Suprapubic skin (tissue), 3 donors: Measurements from ENCODE around the gene ADM.

Experiments used
- CTCF ChIP-seq, 2 donors: fragments of 200-600 bp in 1 of 2; fragments of 450-650 bp in 1 of 2; sonication (generic) in 1 of 2; IDR thresholded peaks; one replicate each; pipeline ENCODE4 v1.5.1; 2016 to 2019; ENCODE audit warnings: antibody characterized with exemption in 2 of 2, mild to moderate bottlenecking in 1 of 2, moderate library complexity in 1 of 2
- POLR2A ChIP-seq, 2 donors: fragments of 450-650 bp; IDR thresholded peaks; one replicate each; pipeline ENCODE4 v1.6.1; 2017; ENCODE audit warnings: antibody characterized with exemption in 2 of 2, mild to moderate bottlenecking in 2 of 2, moderate library complexity in 2 of 2

- TF ChIP-seq CTCF (IDR thresholded peaks at IDR 0.05) (no peak), POLR2A (IDR thresholded peaks at IDR 0.05) (no peak)
Measured at GRCh38 chr11:10289765-10290380, 15.0 kb upstream of the ADM start.
